H1 (cell line): ENCODE measurements around the gene SRR. TPM values are rescaled to one million over a fixed set of nuclear protein-coding genes. Genes with fewer than 3 reads are reported as not detected.

Experiments used
- CTCF ChIA-PET: fragments of 300-600 bp; sonication (Branson Sonifier 250); formaldehyde crosslinking; loops from one replicate; lab custom pipeline; 2021; ENCODE audit not compliant: partially characterized antibody; lab: Charles Lee
- POLR2A ChIA-PET: fragments of 300-600 bp; sonication (Branson Sonifier 250); formaldehyde crosslinking; loops from one replicate; lab custom pipeline; 2021; ENCODE audit warnings: inconsistent platforms; ENCODE audit not compliant: partially characterized antibody; lab: Charles Lee
- DNase-seq, 2 experiments: peaks; one replicate each; pipeline versions ENCODE4 v3.0.0 to v3.0.0-alpha.2; 2010 to 2022; ENCODE audit warnings: low spot score in 2 of 2, low read depth in 1 of 2, mixed read lengths in 1 of 2
- FAIRE-seq: peaks from 2 replicates; lab custom pipeline; 2011; peaks lifted over from hg19 to GRCh38; lab: Jason Lieb, UNC
- H2AFZ ChIP-seq: 2 replicates; pipeline ENCODE4 v1.8.1; 2012; ENCODE audit warnings: low read length, inconsistent platforms
- H2AK5ac ChIP-seq: 2 replicates; pipeline ENCODE4 v1.6.1; 2013; ENCODE audit warnings: low read depth, low read length
- H2BK120ac ChIP-seq: replicated peaks from 2 replicates; pipeline ENCODE3; 2013; ENCODE audit warnings: low read depth, low read length, inconsistent platforms
- H2BK12ac ChIP-seq: 2 replicates; pipeline ENCODE4 v1.6.1; 2013; ENCODE audit warnings: low read depth, low read length
- H2BK15ac ChIP-seq: 2 replicates; pipeline ENCODE4 v1.6.1; 2013; ENCODE audit warnings: low read length
- H2BK20ac ChIP-seq: 2 replicates; pipeline ENCODE4 v1.6.1; 2013; ENCODE audit warnings: low read length
- H2BK5ac ChIP-seq: 2 replicates; pipeline ENCODE4 v1.6.1; 2013; ENCODE audit warnings: low read depth, low read length
- H3K14ac ChIP-seq: 2 replicates; pipeline ENCODE4 v1.6.1; 2013; ENCODE audit warnings: inconsistent platforms; ENCODE audit not compliant: insufficient read length
- H3K18ac ChIP-seq: 2 replicates; pipeline ENCODE4 v1.6.1; 2013; ENCODE audit warnings: low read length; ENCODE audit errors: extremely low read depth
- H3K23ac ChIP-seq: 2 replicates; pipeline ENCODE4 v1.6.1; 2013; ENCODE audit warnings: inconsistent platforms; ENCODE audit not compliant: insufficient read length
- H3K23me2 ChIP-seq: 2 replicates; pipeline ENCODE4 v1.6.1; 2013; ENCODE audit warnings: low read depth, low read length
- H3K27ac ChIP-seq: 2 replicates; pipeline ENCODE4 v1.6.1; 2011; ENCODE audit warnings: low read depth, low read length, inconsistent platforms
- H3K27me3 ChIP-seq, 4 experiments: replicated peaks in 1 of 4; 1 replicate in 1 of 4; 2 replicates in 3 of 4; pipeline versions ENCODE4 v1.6.1 to v1.8.1; 2011 to 2013; ENCODE audit warnings: low read length in 3 of 4, mild to moderate bottlenecking in 3 of 4, inconsistent platforms in 2 of 4, mixed read lengths in 2 of 4, moderate library complexity in 1 of 4; ENCODE audit not compliant: control insufficient read depth in 3 of 4, insufficient read depth in 3 of 4; ENCODE audit errors: extremely low read depth in 1 of 4
- H3K36me3 ChIP-seq, 4 experiments: 2 replicates each; pipeline versions ENCODE4 v1.6.1 to v1.8.1; 2011 to 2013; ENCODE audit warnings: mild to moderate bottlenecking in 4 of 4, low read length in 3 of 4, moderate library complexity in 2 of 4, control low read depth in 1 of 4, inconsistent platforms in 1 of 4; ENCODE audit not compliant: insufficient read depth in 4 of 4, control insufficient read depth in 2 of 4
- H3K4ac ChIP-seq: replicated peaks from 2 replicates; pipeline ENCODE3; 2013; ENCODE audit warnings: low read length, low read depth, mixed read lengths, inconsistent platforms; ENCODE audit not compliant: insufficient read length
- H3K4me1 ChIP-seq, 4 experiments: replicated peaks in 1 of 4; 1 replicate in 1 of 4; 2 replicates in 3 of 4; pipeline versions ENCODE4 v1.6.1 to v1.8.1; 2011 to 2013; ENCODE audit warnings: low read length in 3 of 4, inconsistent platforms in 2 of 4, mixed read lengths in 1 of 4; ENCODE audit not compliant: insufficient read depth in 4 of 4, control insufficient read depth in 3 of 4
- H3K4me2 ChIP-seq, 2 experiments: 2 replicates each; pipeline versions ENCODE4 v1.6.1 to v1.8.1; 2011 to 2013; ENCODE audit warnings: low read depth in 2 of 2, low read length in 2 of 2, control low read depth in 1 of 2, inconsistent platforms in 1 of 2, mild to moderate bottlenecking in 1 of 2; ENCODE audit not compliant: insufficient read depth in 1 of 2
- H3K4me3 ChIP-seq, 4 experiments: fragments of 200-600, 300-600 bp in 1 of 4; sonication (generic), shearing (Covaris generic), sonication (Bioruptor Twin) in 1 of 4; 2 replicates each; pipeline versions ENCODE4 v1.5.1 to v1.8.1; 2011 to 2016; ENCODE audit warnings: low read length in 4 of 4, low read depth in 3 of 4, control low read depth in 2 of 4, inconsistent platforms in 2 of 4, mild to moderate bottlenecking in 2 of 4, mixed read lengths in 1 of 4, moderate library complexity in 1 of 4; ENCODE audit not compliant: insufficient read depth in 2 of 4; ENCODE audit errors: extremely low read depth in 1 of 4
- H3K56ac ChIP-seq: replicated peaks from 2 replicates; pipeline ENCODE3; 2013; ENCODE audit warnings: low read depth, mild to moderate bottlenecking, mixed read lengths, low read length, inconsistent platforms; ENCODE audit not compliant: insufficient read length
- H3K79me1 ChIP-seq: 2 replicates; pipeline ENCODE4 v1.6.1; 2013; ENCODE audit warnings: low read depth, low read length, control low read depth
- H3K79me2 ChIP-seq, 2 experiments: 2 replicates each; pipeline versions ENCODE4 v1.6.1 to v1.8.1; 2012 to 2013; ENCODE audit warnings: low read length in 2 of 2, mild to moderate bottlenecking in 2 of 2, inconsistent platforms in 1 of 2; ENCODE audit not compliant: insufficient read depth in 2 of 2, control insufficient read depth in 1 of 2
- H3K9ac ChIP-seq, 4 experiments: replicated peaks in 1 of 4; 1 replicate in 1 of 4; 2 replicates in 3 of 4; pipeline versions ENCODE4 v1.6.1 to v1.8.1; 2011 to 2013; ENCODE audit warnings: low read depth in 3 of 4, low read length in 3 of 4, control low read depth in 2 of 4, mild to moderate bottlenecking in 2 of 4, moderate library complexity in 2 of 4, inconsistent platforms in 1 of 4; ENCODE audit errors: extremely low read depth in 1 of 4
- H3K9me3 ChIP-seq, 2 experiments: 2 replicates each; pipeline versions ENCODE4 v1.6.1 to v1.8.1; 2012 to 2013; ENCODE audit warnings: mild to moderate bottlenecking in 2 of 2, moderate library complexity in 2 of 2, control low read depth in 1 of 2, inconsistent platforms in 1 of 2, low read depth in 1 of 2, low read length in 1 of 2, mixed read lengths in 1 of 2; ENCODE audit not compliant: insufficient read depth in 2 of 2
- H4K20me1 ChIP-seq, 2 experiments: replicated peaks in 1 of 2; 2 replicates each; pipeline versions ENCODE3 to v1.8.1; 2011 to 2013; ENCODE audit warnings: inconsistent platforms in 2 of 2, low read length in 2 of 2, mild to moderate bottlenecking in 1 of 2; ENCODE audit not compliant: insufficient read depth in 2 of 2, control insufficient read depth in 1 of 2
- H4K5ac ChIP-seq: 2 replicates; pipeline ENCODE4 v1.6.1; 2013; ENCODE audit warnings: low read length, low read depth, mixed read lengths, inconsistent platforms; ENCODE audit not compliant: insufficient read length
- H4K8ac ChIP-seq: 2 replicates; pipeline ENCODE4 v1.8.0; 2013; ENCODE audit warnings: mild to moderate bottlenecking, moderate library complexity, low read length, inconsistent platforms; ENCODE audit not compliant: insufficient read depth; ENCODE audit errors: extremely low read depth
- H4K91ac ChIP-seq: replicated peaks from 2 replicates; pipeline ENCODE3; 2013; ENCODE audit warnings: low read length, mixed read lengths, inconsistent platforms; ENCODE audit not compliant: insufficient read length
- CEBPB ChIP-seq: IDR thresholded peaks from 2 replicates; pipeline ENCODE4 v1.6.1; 2012; ENCODE audit warnings: low read depth, low read length
- POLR2AphosphoS5 ChIP-seq: IDR thresholded peaks from 2 replicates; pipeline ENCODE4 v1.6.1; 2011; ENCODE audit warnings: low read depth, low read length
- WGBS, 2 experiments: shearing (Covaris generic) in 1 of 2; methylation state at CpG; one replicate each; pipeline versions ENCODE4 v1.1.6 to v1.1.7; 2013 to 2015; ENCODE audit warnings: low lambda C conversion rate in 2 of 2, mixed read lengths in 2 of 2, inconsistent platforms in 1 of 2, low coverage in 1 of 2, missing lambda C conversion rate in 1 of 2; ENCODE audit not compliant: insufficient replicate concordance in 2 of 2, insufficient coverage in 1 of 2, insufficient read length in 1 of 2; ENCODE audit errors: extremely low coverage in 1 of 2, missing lambda C conversion rate in 1 of 2; 5-methylcytosine and 5-hydroxymethylcytosine counted together
- polyA plus RNA-seq, 7 experiments: library from polyadenylated mRNA; depleted of rRNA in 3 of 7; stranded (reverse) in 5 of 7; unstranded in 2 of 7; fragments of >200 nt in 5 of 7; fragments of 200-250 nt in 2 of 7; gene quantifications; 1 replicate in 5 of 7; 2 replicates in 1 of 7; 4 replicates in 1 of 7; pipeline versions ENCODE4 v1.2.1 to v1.2.3, GENCODE V29; 2011 to 2013; ENCODE audit warnings: missing spikeins in 2 of 7, mixed read lengths in 2 of 7
- total RNA-seq: library from RNA; stranded (reverse); fragmentation: NEBNext Ultra II Directional; extraction: Animal tissue kit (Norgen Biotek cat#: 25700); gene quantifications from 2 replicates; pipeline ENCODE4 v1.2.1, GENCODE V29; 2021

SRR gene
- total and polyA plus RNA-seq, 2 of the 8 experiments (the other 6 are each of a cell fraction or from before 2014, with no cell fraction given): 3.6 to 4.5 TPM

DNA sequence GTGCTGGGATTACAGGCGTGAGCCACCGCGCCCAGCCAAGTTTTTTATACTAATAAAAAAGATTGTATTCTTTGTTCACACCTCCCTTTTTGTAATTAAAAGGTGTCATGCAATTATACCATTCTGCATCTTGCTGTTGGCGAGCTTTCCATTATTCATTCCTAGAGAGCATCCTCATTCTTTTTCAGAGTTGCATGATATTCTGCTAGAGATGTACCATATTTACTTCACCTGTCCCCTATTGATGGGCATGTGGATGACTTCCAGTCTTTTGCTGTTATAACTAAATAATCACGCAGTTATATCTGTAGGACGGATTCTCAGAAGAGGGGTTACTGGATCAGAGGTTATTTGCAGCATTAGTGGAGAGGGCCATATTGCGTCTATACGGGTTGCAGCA is 50.6 kb downstream of the SRR start:
- Histone ChIP-seq H3K4ac (no peak overlapping the region), H3K9ac (no peak overlapping the region), H2AFZ (no peak overlapping the region), H4K5ac (no peak overlapping the region), H3K23ac (no peak overlapping the region), H3K14ac (no peak overlapping the region), H2BK120ac (no peak overlapping the region), H3K18ac (no peak overlapping the region), H4K91ac (no peak overlapping the region), H2AK5ac (no peak overlapping the region), H3K79me2 (no peaks in the 10 kb centered on the region; a peak in 1 of 4 replicates), H3K9me3 (no peaks in the 10 kb centered on the region), H2BK20ac (no peak overlapping the region), H2BK12ac (no peak overlapping the region), H2BK5ac (no peak overlapping the region), H3K4me1 (peaks cover 0 to 4% (median 0%) of the 10 kb centered on the region in 4 experiments; a peak in 1 of 7 replicates), H3K4me3 (no peak overlapping the region), H3K56ac (no peak overlapping the region), H4K8ac (no peak overlapping the region), H3K4me2 (no peak overlapping the region), H3K36me3 (no peaks in the 10 kb centered on the region), H3K79me1 (0 out of 2 replicates have a peak, but pooled peaks cover 3% of the 10 kb centered on the region), H3K27me3 (no peaks in the 10 kb centered on the region), H3K23me2 (no peaks in the 10 kb centered on the region), H4K20me1 (peaks cover 0 to 4% of the 10 kb centered on the region in 2 experiments), H2BK15ac (no peak overlapping the region), H3K27ac (no peak overlapping the region)
- 87% methylated on average over 8 of the region's 8 CpGs; no CpG with 5 or more reads in 1 of the 2 experiments for WGBS, 2 experiments
- no peak for TF ChIP-seq POLR2AphosphoS5
- no peak for TF ChIP-seq CEBPB
- no peak for FAIRE-seq
- ChIA-PET POLR2A (interaction anchor here (0.9 to 2.0 kb wide), 4 partner anchors 11 to 18 kb away, joined by 3 to 8 read pairs (median 5); partner anchors contain the start of genes SGSM2 and TSR1), CTCF (interaction anchor here (1.0 to 4.5 kb wide), 11 partner anchors 10 to 76 kb away, joined by 3 to 69 read pairs (median 7); partner anchors contain the start of genes SGSM2 and TSR1)
- no peak for DNase-seq
